Mammary epithelial cell (primary cell): Measurements from ENCODE around the gene TIMM10B.

Experiments
- EZH2 ChIP-seq: IDR thresholded peaks from 2 replicates; pipeline ENCODE4 v1.6.1; 2012; ENCODE audit warnings: low read length, inconsistent platforms, borderline replicate concordance
- TF ChIP-seq, protein P1 (sequence below), 2 donors: IDR thresholded peaks in 1 of 2; conservative IDR thresholded peaks in 1 of 2; 2 replicates each; pipeline ENCODE4 v1.5.1; 2011 to 2012; ENCODE audit warnings: inconsistent platforms in 2 of 2, low read length in 2 of 2, mild to moderate bottlenecking in 2 of 2, control low read depth in 1 of 2, low read depth in 1 of 2; ENCODE audit not compliant: insufficient read depth in 1 of 2; ENCODE audit errors: extremely low read depth in 1 of 2

- TF ChIP-seq, protein P1, sequence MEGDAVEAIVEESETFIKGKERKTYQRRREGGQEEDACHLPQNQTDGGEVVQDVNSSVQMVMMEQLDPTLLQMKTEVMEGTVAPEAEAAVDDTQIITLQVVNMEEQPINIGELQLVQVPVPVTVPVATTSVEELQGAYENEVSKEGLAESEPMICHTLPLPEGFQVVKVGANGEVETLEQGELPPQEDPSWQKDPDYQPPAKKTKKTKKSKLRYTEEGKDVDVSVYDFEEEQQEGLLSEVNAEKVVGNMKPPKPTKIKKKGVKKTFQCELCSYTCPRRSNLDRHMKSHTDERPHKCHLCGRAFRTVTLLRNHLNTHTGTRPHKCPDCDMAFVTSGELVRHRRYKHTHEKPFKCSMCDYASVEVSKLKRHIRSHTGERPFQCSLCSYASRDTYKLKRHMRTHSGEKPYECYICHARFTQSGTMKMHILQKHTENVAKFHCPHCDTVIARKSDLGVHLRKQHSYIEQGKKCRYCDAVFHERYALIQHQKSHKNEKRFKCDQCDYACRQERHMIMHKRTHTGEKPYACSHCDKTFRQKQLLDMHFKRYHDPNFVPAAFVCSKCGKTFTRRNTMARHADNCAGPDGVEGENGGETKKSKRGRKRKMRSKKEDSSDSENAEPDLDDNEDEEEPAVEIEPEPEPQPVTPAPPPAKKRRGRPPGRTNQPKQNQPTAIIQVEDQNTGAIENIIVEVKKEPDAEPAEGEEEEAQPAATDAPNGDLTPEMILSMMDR (conservative IDR thresholded peaks at IDR 0.05 in 1 of 2, IDR thresholded peaks at IDR 0.05 in 1 of 2; ENCODE audit: extremely low read depth in 1 of 2, insufficient read depth in 1 of 2, low read depth in 1 of 2, low read length in 2 of 2) = peak; percentile 76 to 80
- no peak for TF ChIP-seq EZH2
Measured at GRCh38 chr11:6531267-6531752, 50.0 kb downstream of the TIMM10B start.
